NCI-H1092 treated with DMSO at 0.1 percent for 48 hours (cell line): ENCODE measurements around the gene INPP5E.
A peak's percentile ranks its signal among the peaks of the same experiment; 100 is the strongest.

Experiments used
- DNase-seq: peaks from one replicate; lab custom pipeline; 2025; lab: John Stamatoyannopoulos, UW

Gene INPP5E

DNA sequence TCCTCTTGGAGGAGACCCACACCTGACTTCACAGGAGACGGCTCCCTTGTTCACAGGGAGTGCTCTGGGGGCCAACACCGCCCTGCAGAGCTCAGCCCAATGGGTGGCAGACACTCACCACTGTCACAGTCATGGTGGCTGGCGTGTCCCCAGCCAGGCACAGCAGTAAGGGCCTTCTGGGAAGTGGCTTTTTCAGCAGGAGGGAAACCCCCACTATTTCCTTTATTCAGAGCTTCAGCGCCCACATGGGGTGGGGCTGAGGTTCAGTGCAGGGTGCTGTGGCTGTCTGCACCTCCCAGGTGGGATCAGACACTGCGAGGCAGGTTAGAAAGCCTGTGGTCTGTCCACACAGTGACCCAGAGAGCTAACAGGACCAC is 36.1 kb downstream of the INPP5E start:
- no peak for DNase-seq

DNA sequence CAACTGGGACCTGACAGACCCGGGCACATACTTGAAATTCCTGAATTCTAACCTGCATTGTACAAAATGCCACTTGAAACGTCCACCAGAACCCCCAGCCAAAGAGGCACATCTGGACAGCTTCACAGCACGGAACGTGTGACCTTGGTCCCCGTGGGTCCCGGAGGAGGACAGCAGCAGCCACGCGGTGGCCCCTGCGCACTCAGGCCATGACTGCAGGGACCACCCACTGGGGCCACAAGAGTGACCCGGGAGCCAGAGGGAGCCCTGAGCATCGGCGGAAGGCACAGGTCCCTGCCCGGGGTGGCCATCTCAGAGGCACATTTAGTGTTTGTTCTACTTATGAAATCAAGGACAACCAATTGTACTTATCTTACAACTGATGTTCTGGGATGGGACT is 37.6 kb downstream of the INPP5E start:
- DNase-seq: no peak

DNA sequence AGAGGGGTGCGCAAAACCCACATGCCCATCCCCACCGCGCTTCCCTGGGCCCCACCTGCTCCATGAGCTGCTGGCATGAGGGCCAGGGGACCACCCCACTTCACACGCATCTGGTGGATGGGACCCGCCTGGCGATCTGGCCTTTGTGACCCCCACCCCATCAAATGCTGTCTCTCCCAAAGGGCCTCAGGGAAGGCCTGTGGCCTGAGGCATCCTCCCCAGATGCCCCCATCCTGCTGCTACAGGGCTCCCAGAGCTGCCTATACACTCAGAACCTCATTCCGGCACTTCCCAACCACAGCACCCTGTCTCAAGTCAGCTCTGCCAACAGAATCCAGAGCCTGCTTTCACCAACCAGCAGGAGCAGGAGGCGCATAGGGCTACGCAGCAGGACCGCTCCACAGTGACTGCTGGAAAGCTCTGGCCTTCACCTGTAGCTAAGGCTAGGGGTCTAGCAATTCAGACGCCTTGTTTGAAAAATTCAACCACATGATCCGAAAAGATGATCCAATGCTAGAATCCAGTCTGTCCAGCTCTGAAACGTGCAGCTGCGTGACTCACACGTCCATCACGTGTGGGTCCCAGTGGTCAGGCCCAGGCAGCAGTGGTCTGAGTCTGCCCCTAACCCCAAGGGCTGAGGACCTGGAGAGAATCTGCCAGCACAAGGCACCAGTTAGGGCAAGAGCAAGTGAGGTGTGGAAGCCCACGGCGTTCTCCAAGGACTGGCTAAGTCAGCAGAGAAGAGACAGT is 38.3 kb downstream of the INPP5E start:
- peak; percentile 4 for DNase-seq

DNA sequence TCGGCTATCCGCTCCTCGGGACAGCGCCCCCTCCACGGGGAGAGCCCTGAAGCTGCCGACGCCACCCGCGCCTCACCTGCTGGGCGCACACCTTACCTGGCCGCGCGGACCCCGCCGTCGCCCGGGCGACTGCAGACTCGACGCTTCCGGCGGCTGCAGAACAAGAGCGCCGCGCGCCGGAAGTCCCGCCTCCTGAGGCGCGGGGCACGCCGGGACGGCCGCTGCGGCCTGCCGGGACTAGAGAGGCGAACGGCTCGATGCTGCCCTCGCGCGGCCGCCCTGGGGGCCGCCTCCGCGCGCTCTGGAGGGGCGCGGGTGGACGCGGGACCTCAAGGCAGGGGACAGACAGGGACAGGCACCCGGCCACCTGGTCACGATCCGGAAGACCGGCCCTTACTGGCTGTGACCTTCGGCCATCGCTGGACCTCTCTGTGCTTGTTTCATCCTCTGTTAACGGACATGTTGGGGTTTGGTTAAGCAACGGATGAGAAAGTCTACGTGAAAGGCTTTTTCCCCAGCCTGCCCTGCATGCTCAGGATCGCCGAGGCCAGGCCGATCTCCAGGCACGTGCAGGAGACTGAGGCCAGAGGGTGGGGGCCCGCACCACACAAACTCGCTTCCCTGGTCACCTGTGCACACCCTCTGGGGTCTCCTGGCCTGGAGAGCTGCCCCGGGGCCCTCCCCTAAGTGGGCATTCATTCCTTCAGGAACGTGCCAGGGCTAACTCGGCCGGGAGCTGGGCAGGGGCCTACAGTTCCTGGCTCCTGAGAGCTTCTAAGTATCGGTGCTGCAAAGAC is 39.4 kb downstream of the INPP5E start, which contains the start of gene SNAPC4:
TSS of gene SNAPC4 (minus strand) at position 133 of the 797 bp plus-strand sequence. CDS start 1,742 bp downstream, outside the sequence.
- DNase-seq: peak; percentile 85

DNA sequence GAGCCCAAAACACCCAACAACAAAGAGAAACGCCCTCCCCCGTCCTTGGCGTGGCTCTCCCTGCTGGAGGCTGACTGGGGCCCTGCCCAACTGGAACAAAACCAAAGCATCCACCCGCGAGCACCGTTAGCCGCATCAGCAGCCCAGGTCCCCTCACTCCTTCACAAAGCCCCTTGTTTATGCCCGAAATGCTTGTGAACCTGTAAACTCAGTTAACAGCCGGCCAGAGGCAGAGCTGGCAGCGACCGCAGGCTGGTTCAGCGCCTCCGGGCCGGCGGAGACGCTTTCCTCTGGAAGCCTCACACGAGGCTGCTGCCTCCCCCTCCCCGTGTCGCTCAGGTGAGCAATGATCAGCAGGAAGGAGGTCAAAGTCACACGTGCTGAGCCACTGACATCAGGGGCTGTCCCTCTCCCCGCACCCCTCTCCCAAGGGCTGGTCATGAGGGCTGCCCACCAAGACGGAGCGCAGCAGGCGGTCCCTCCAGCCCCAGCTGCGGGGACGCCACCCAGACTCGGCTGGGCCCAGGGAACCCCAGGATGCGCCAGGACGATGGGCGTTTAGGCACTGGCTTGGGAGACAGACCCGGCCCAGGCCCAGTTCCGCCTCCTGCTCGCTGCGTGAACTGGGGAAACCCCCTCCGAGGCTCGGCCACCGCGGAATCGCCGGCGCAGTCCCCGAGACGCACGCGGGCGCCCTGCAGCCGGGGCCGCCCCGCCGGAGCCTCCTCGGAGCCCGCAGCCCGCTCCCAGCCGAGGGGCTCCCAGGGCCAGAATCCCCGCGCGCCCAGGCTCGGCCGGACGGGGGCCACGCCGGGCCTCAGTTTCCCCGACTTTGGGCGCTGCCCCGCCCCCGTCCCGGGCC is 40.2 kb downstream of the INPP5E start:
- DNase-seq: no peak

DNA sequence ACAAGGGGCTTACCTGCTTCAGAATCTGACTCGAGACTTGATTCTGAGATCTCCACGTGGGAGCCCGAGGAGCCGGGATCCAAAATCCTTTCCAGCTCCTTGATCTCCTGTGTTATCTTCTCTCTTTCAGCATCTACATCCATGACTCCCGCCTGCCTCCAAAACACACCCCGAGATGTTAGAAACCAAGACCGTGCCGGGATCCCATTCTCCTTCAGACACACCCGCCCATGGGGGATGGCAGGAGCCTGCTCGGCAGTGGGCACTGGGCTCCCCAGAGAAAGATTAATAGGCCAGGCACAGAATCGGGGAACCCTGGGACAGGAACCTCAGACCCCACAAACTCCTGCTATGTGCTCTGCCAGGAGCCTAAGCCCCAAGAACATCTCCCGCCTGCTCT is 41.4 kb downstream of the INPP5E start:
- no peak for DNase-seq

DNA sequence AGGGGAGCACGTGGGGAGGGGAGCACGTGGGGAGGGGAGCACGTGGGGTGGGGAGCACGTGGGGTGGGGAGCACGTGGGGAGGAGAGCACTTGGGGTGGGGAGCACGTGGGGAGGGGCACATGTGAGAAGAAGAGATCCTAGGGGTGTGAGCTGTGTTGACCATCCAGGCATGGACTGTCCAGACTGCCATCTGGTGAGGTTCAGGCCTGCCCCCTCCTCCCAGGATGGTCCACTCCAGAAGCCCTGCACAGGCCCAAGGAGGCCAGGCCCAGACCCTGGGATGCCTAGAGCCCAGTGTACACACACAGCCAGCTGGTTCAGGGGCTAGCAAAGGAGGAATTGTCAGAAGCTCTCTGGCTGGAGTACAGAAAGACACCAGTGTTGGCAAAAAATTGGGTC is 42.0 kb downstream of the INPP5E start:
- no peak for DNase-seq

DNA sequence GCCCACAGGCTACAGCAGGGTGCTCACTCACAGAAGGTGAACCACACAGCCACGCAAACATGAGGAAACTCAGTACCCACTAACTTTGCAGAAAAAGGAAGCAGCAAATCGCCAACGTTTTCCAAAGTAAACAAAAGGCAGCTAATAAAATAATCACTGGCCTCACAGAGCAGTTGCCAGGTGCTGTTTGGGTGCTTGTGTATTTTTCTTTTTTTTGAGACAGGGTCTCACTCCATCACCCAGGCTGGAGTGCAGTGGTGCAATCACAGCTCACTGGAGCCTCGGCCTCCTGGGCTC is 43.5 kb downstream of the INPP5E start:
- no peak for DNase-seq

DNA sequence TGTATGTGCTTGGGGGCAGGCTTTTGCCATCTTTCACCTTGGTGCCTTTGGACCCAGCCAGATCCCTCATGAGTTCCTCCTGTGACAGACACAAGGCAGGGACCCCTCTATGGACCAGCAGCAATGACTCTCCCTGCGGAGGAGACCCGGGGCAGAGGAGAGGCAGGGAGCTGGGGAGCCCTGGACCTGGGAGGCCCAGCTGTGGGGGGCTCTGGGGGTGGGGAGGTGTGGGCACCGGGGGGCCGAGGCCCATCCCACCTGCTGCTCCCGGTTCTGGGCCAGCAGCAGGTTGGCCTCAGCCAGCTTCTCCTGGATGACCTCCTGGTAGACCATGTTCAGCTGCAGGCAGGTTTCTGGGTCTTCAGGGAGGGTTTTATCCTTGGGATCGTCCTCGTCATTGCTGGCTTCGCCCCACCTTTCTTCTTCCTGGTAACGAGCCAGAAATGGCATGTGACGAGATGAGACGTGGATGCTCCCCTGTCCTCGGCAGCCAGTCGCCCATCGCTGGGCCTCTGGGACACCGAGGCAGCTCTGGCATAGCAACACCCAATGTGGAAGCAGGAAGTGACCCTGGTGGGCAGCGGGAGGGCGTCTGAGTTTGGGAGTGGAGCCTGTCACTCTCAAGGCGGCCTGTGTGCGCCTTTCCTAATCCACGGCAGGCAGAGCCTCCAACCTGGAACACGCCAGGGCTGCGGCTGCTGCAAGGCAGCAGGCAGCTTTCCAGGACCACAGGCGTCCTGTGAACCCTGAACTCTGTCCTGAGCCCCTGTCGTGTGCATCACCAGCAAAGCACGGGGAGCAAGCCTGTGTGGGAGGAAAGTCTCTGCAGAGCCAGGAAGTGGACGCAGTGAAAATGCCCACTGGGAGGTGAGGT is 44.1 kb downstream of the INPP5E start:
- no peak for DNase-seq

DNA sequence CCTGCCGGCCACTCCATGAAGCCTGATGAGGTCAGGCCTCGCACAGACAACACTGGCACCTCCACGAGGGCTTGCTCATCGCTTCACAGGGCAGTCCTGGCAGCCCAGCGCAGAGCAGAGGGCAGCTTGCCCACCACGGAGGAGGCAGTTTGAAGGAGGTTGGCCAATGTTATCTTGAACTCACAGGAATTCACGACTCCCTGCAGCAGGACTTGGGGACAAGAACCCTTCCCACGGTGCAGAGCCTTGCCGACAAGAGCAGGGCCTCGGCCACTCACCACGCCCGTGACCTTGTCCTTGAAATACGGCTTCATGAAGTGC is 44.7 kb downstream of the INPP5E start:
- DNase-seq: no peak

DNA sequence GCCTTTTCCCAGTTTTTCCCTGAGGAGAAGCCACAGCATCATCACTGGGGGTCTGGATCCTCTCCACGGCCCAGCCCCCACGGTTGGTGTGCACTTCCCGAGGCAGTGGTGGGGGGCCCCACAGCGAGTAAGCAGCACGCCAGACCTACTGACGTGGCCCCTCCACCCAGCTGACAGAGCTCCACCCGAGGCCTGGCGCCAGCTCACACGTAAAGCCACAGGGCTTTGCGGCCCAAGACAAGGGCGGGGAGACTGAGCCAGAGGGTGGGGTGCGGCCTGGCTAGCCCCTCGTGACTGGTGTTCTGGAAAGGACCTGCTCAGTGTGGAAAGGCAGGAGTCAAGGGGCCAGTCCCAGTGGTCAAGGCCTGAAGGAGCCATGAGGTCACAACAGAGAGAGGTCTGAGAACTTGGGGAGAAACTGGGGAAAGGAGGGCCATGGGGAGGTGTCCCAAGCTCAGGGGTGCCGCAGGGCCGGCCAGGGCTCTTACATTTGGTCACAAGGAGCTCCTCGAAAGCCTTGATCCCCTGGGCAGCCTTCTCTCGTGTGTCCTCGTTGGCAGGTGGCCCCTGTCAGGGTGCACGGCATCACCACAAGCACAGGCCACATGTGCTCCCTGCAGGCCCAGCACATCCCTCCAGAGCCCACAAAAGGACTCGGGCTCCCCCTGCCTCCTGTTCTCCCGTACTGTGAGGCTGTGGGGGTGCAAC is 45.2 kb downstream of the INPP5E start:
- DNase-seq: no peak

DNA sequence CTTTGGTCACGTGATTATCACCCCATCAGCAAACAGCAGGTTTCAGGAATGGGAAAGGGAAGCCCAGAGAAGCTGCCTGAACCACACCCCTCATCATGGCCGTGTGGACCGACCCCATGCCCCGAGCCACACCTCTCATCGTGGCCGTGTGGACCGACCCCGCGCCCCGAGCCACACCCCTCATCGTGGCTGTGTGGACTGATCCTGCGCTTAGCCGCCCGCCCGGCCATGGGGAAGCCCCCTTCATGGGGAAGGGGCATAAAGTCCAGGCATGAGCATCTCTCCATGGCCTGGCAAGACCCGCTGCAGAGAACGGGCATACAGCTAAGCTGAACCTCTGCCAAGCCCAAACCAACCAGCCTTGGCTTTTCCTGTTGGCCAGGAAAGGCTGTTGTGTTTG is 46.1 kb downstream of the INPP5E start:
- DNase-seq: no peak

DNA sequence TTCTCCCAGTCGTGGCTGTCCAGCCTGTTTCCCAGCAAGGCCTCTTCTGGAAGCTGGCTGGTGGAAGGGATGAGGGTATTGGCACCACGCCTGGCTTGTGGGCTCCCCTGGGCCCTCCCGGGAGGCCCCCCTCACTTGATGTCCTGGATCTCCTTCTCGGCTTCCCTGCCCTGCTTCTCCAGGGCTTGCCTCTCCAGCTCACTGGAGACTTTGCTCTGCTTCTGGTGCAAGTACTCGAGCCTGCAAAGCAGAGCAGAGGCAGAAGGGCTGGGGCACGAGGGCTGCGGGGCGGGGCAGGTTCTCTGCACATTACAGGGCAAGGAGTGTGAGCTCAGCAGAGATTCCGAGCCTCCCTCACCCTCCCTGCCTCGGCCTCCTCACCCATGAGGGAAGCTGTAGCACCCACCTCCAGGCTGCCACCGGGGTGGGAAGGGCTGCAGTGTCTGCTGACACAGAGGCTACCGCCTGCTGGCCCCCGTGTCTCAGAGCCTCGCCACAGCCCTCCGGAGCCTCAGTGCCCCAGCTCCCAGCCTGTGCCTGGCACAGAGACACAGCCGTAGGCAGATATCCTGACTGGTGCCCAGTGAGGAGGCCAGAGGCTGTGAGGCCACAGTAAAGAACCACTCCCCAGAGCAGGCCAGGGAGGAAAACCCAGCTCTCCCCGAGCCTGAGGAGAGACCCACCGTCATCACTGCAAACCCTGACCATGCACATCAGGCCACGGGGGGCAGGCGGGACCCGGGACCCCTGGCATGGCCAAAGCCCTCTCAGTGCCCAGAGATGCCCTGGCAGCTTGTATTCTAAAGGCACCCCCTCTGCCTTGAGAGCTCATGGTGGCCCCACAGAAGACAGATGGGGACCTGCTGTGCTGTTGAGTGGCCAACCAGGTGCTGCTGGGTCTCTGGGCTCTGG is 46.9 kb downstream of the INPP5E start:
- no peak for DNase-seq

DNA sequence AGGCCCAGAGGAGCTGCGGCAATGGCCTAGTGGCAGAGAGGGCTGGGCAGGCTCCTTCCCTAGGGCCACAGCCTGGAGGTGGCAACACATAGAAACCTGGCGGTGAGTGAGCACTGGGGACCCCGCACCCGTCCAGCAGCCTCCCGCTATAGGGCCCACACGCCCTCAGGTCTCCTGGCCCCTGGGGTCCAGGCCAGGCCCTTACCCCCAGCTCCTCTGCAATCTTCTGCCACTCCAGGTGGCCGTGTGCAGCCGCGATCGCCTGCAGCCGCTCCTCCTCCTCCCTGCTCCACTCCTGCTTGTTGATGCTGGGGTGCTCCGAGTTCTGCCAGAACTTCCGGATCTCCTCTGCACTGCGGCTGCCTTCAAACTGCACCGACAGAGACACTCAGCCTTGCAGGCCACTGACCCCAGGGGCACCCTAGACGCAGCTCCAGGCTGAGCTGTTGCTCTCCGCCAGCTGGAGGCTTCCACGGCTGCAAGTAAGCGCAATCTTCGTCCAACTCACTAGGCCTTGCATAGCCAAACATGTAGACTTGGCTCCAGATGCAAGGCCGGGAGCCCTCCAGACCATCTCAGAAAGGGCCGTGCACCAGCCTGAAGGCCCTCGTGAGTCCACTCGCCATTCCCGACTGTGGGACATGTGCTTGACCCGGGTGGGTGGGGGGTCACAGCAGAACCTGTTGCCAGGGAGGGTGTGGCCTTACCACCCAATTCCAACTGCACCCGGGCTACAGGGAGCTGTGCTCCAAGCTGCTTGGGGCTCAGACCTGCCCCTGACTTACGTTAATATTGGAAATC is 47.7 kb downstream of the INPP5E start:
- no peak for DNase-seq

DNA sequence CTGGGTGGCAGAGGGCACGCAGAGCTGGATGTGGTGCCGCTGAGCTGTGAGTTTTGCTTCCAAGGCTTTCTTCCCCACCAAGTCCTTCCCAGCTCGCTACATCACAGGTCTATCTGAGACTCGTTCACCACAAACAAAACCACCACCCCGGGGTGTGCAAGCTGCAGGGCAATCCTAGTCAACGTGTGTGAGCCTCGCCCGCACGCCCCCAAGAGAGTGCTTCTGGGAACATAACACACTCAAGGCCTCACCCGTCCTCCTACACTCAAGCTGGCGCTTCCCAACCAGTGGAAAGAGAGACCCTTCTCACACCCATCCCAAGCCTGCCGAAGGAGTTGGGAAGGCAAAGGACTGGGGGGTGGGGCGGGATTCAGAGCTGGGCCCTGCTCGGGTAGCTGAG is 50.2 kb downstream of the INPP5E start:
- DNase-seq: no peak

DNA sequence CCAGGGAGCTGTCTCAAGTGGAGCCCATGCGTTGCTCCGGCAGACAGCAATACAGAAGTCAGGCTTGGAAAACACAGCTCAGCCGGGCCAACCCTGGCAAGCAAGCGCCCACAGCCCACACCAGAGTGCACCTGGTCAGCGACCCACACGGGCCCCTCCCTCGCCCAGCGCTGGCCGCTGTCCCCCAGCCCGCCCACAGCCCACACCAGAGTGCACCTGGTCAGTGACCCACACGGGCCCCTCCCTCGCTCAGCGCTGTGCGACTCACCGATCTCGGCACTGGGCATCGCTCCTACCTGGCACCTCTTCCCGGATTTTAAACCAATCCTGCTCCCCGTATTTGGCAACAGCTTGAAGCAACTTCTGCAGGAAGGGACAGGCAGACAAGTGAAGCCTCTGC is 52.4 kb downstream of the INPP5E start:
- DNase-seq: no peak

DNA sequence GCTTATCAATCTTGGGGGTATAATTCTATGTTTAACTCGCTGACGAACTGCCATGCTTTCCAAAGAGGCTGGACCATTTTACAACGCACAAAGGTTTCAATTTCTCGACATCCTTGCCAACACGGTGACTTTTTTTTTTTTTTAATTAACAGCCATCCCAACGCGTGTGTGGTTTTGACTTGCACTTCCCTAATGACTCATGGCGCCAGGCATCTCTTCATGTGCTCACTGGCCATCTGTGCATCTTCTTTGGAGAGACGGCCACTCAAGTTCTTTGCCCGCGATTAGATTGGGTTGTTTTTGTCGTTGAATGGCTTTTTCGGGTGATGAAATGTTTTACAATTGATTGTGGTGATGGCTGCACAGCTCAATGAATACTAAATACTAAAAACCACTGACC is 53.6 kb downstream of the INPP5E start:
- no peak for DNase-seq

DNA sequence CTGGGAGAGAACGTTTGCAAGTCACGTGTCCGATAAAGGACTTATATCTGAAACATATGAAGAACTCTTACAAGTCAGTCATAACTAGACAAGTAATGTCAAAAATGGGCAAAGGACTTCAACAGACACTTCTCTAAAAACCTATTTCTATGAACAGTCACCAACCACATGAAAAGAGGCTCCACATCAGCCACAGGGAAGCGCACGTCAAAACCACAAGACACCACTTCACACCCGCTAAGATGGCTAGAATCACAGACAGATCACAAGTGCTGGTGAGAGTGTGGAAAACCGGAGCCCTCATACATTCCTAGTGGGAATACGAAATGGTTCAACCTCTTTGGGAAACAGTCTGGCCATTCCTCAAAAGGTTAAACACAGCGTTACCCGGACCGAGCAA is 54.6 kb downstream of the INPP5E start:
- DNase-seq: no peak

DNA sequence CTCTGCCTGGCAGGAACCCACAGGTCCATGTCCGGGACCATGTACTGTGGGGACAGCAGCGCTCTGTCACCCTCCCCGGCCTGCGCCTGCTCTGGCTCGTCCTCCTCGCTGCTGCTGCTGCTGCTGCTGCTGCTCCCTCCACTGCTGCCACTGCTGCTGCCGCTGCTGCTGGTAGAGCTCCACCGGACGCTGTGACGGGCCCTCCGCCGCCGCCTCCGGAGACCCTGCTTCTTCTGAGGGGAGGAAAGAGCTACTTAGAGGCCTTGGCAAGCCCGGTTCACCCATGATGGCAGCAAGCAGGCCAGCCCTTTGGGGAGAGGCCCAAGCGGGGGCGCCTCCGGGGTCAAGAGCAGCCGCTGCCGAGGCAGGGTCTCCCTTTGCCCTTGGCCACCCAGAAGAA is 56.2 kb downstream of the INPP5E start:
- DNase-seq: no peak
